Colon (tissue), 2 donors: Measurements from ENCODE around the gene PTPRN2.
"Not testable (repeated sequence)": the region's sequence is repeated elsewhere in the genome, so short reads cannot be mapped to it uniquely, and the experiment has no call there.

ENCODE experiments used
- FAIRE-seq: peaks from 2 replicates; lab custom pipeline; 2012; peaks lifted over from hg19 to GRCh38; lab: Jason Lieb, UNC
- donor health status: control.
- donor health status: control.

PTPRN2 gene

GRCh38 chr7:157596881-157597280, 990.7 kb downstream of the PTPRN2 start:
- FAIRE-seq: no peak

- no peak for FAIRE-seq
These were observed 991.2 kb downstream of the PTPRN2 start for GRCh38 chr7:157596471-157596870.

DNA sequence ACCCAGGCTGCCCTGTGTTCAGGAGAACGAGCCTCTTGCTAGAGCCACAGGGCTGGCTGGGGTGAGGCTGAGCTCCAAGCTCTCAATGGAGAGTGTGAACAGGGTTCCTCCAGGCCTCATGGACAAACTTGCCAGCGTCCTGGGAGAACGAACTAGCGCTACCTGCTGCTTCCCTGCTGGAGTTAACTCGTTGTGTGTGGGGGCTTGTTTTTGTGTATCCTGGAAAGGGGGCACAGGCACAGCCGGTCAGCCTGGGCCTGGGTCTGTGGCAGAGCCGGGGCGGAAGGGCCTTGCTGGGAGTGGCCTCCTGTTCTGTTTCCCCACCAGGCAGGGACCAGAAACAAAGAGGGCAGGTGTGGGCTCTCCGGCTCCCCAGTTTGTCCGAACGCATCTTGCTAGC, 991.6 kb downstream of the PTPRN2 start:
- FAIRE-seq: no peak

- no peak for FAIRE-seq
These were observed 992.4 kb downstream of the PTPRN2 start for GRCh38 chr7:157595086-157595855.

DNA sequence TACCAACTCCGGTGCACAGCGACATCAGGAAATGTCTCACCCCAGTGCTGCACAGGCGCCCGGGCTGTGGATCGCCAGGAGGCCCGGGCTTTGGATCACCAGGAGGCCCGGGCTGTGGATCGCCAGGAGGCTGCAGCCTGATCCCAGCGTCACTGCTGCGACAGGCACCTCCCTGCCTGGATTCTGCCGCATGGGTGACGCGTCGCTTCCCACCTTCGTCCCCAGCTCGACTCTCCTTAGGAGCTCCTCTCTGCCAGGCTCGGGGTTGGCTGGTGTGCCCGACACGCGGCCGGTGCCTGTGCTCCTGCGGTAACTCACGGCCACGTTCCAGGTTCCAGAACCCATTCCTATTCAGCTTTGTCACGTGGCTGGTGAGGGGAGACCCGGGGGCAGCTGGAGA, 993.3 kb downstream of the PTPRN2 start:
- no peak for FAIRE-seq

GRCh38 chr7:157593541-157593940, 994.1 kb downstream of the PTPRN2 start:
- no peak for FAIRE-seq

DNA sequence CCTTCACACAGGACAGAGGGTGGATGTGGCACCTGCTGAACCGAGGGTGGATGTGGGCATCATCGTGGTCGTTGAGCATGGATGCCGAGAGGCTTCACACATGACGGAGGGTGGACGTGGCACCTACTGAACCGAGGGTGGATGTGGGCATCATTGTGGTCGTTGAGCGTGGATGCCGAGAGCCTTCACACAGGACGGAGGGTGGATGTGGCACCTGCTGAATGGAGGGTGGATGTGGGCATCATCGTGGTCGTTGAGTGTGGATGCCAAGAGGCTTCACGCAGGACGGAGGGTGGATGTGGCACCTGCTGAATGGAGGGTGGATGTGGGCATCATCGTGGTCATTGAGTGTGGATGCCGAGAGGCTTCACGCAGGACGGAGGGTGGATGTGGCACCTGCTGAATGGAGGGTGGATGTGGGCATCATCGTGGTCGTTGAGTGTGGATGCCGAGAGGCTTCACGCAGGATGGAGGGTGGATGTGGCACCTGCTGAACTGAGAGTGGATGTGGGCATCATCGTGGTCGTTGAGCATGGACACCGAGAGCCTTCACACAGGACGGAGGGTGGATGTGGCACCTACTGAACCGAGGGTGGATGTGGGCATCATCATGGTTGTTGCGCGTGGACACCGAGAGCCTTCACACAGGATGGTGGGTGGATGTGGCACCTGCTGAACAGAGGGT, 994.8 kb downstream of the PTPRN2 start:
- not testable (repeated sequence) for FAIRE-seq

GRCh38 chr7:157590526-157590925, 997.1 kb downstream of the PTPRN2 start:
- no peak for FAIRE-seq

DNA sequence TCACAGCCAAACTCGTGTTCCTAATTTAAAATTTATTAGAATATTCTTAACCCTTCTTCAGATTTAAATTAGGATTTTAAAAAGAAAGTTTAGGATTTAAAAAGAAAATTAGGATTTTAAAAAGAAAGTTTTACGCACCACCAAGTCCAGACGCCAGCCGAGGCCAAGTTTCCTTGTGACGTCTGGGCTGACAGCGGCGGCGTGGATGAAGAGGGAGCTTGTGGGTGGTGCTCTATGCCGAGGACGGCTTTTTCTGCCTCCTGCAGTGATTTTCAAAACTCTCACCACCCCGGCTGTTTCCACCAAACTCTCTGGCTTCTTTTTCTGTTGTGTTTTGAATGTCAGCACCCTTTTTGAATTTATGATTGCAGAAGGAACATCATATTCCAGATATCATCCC, 997.9 kb downstream of the PTPRN2 start:
- no peak for FAIRE-seq

- no peak for FAIRE-seq
These were observed 999.6 kb downstream of the PTPRN2 start for GRCh38 chr7:157587805-157588560.

DNA sequence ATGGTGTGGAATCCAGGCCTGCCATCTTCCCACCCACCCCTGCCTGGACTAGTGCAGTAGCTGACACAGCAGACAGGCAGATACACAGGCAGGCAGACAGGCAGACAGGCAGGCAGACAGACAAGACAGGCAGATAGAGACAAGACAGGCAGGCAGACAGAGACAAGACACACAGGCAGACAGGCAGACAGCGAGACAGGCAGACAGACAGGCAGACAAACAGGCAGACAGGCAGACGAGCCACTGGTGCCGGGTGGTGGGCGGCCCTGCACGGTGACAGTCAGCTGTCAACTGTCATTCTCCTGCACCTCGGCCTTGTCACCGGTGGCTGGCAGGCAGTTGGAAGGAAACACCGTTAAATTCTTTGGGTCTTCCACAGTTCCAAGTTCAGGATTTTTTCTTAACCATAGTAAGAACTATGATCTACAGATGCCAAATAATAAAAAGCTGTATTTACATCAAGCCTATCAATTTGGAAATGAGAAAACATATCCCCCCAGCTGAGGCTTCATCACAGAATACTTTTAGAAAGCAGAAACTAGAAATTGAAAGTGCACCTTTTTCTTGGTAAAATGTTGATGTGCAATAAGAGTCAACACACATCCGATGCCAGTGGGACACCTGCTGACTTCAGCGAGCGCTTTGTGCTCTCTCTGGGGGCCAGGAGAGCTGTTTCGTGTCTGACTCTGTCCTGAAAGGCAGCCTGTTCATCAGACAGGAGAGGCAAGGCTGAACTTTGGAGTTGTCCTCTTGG, 1000.4 kb downstream of the PTPRN2 start:
- no peak for FAIRE-seq

GRCh38 chr7:157586426-157586955, 1001.1 kb downstream of the PTPRN2 start:
- no peak for FAIRE-seq

GRCh38 chr7:157585113-157585861, 1002.3 kb downstream of the PTPRN2 start:
- no peak for FAIRE-seq

GRCh38 chr7:157584420-157584819, 1003.2 kb downstream of the PTPRN2 start:
- FAIRE-seq: no peak

DNA sequence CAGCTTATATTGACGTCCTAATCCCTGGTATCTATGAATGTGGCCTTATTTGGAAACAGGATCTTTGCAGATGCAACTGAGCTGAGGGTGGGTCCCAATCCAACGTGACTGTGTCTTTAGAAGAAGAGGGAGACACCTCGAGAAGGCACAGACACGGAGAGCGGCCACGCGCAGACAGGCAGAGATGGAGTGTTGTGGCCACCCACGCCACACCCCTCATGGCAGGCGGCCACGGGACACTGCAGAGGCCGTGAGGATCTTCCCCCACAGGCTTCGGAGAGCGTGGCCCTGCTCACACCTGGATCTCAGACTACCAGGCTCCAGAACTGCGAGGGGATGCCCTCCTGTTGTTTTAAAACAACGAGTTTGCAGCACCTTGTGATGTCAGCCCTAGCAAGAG, 1005.9 kb downstream of the PTPRN2 start:
- FAIRE-seq: no peak

GRCh38 chr7:157580324-157580723, 1007.3 kb downstream of the PTPRN2 start:
- FAIRE-seq: no peak

DNA sequence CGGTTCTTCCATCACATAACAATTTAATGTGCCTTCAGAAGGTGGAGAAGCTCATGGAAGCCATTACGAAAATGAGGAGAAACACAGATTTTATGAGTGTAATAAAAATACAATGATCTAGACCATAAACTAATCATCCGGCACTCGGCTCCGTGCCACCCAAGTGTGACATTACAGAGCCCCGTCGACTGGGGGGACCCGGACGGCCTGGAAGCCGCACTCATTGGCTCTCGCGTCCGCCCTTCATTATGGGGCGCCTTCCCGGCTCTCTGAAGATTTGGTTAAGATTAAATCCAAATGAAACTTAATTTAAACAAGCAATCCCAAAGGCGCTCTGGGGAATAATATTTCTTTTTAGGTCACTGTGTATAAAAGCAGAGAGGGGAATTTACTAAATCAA, 1008.2 kb downstream of the PTPRN2 start:
- no peak for FAIRE-seq

- no peak for FAIRE-seq
These were observed 1009.8 kb downstream of the PTPRN2 start for GRCh38 chr7:157577796-157578339.

GRCh38 chr7:157577061-157577460, 1010.6 kb downstream of the PTPRN2 start:
- no peak for FAIRE-seq

GRCh38 chr7:157576415-157576814, 1011.2 kb downstream of the PTPRN2 start:
- no peak for FAIRE-seq

- no peak for FAIRE-seq
These were observed 1011.8 kb downstream of the PTPRN2 start for GRCh38 chr7:157575777-157576176.
